Nephron progenitor cell (in vitro differentiated cells): Measurements from ENCODE around the gene SMARCD3.
A peak's percentile ranks its signal among the peaks of the same experiment; 100 is the strongest.

ENCODE experiments used
- DNase-seq: peaks from one replicate; pipeline ENCODE4 v3.0.0; 2021
- H3K27ac Mint-ChIP-seq: 2 replicates; pipeline ENCODE4 v1.8.0; 2021; ENCODE audit warnings: mild to moderate bottlenecking, moderate library complexity, mixed read lengths
- H3K27me3 Mint-ChIP-seq: 2 replicates; pipeline ENCODE4 v1.8.0; 2021; ENCODE audit warnings: mild to moderate bottlenecking, low read depth, mixed read lengths; ENCODE audit not compliant: poor library complexity
- H3K36me3 Mint-ChIP-seq: 2 replicates; pipeline ENCODE4 v1.8.0; 2021; ENCODE audit warnings: low read depth, mixed read lengths
- H3K4me1 Mint-ChIP-seq: 2 replicates; pipeline ENCODE4 v1.8.0; 2021; ENCODE audit warnings: mixed read lengths
- H3K4me3 Mint-ChIP-seq: 2 replicates; pipeline ENCODE4 v1.8.0; 2021; ENCODE audit warnings: mild to moderate bottlenecking, moderate library complexity, mixed read lengths
- H3K9me3 Mint-ChIP-seq: 2 replicates; pipeline ENCODE4 v1.8.0; 2021; ENCODE audit warnings: mild to moderate bottlenecking, moderate library complexity, mixed read lengths
- TF ChIP-seq, protein P1 (sequence below): fragments of 200-600 bp; sonication (generic); IDR thresholded peaks from 2 replicates; pipeline ENCODE4 v1.5.0; 2021; ENCODE audit warnings: antibody characterized with exemption

SMARCD3 gene

GRCh38 chr7:151235091-151235787, 13.3 kb downstream of the SMARCD3 start:
- peaks cover 35% of the 10 kb centered on the region for H3K4me1 Mint-ChIP-seq
- no peak overlapping the region for H3K4me3 Mint-ChIP-seq
- H3K27ac Mint-ChIP-seq: no peak overlapping the region
- H3K27me3 Mint-ChIP-seq: peaks cover 3% of the 10 kb centered on the region
- DNase-seq: no peak
- peaks cover 4% of the 10 kb centered on the region for H3K36me3 Mint-ChIP-seq
- TF ChIP-seq, protein P1, sequence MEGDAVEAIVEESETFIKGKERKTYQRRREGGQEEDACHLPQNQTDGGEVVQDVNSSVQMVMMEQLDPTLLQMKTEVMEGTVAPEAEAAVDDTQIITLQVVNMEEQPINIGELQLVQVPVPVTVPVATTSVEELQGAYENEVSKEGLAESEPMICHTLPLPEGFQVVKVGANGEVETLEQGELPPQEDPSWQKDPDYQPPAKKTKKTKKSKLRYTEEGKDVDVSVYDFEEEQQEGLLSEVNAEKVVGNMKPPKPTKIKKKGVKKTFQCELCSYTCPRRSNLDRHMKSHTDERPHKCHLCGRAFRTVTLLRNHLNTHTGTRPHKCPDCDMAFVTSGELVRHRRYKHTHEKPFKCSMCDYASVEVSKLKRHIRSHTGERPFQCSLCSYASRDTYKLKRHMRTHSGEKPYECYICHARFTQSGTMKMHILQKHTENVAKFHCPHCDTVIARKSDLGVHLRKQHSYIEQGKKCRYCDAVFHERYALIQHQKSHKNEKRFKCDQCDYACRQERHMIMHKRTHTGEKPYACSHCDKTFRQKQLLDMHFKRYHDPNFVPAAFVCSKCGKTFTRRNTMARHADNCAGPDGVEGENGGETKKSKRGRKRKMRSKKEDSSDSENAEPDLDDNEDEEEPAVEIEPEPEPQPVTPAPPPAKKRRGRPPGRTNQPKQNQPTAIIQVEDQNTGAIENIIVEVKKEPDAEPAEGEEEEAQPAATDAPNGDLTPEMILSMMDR: no peak
- no peaks in the 10 kb centered on the region for H3K9me3 Mint-ChIP-seq

GRCh38 chr7:151233804-151234203, 14.7 kb downstream of the SMARCD3 start:
- peaks cover 30% of the 10 kb centered on the region for H3K4me1 Mint-ChIP-seq
- no peaks in the 10 kb centered on the region for H3K9me3 Mint-ChIP-seq
- no peaks in the 10 kb centered on the region for H3K36me3 Mint-ChIP-seq
- peak overlapping the region; percentile 64 for H3K27ac Mint-ChIP-seq
- no peak for DNase-seq
- peaks cover 3% of the 10 kb centered on the region for H3K27me3 Mint-ChIP-seq
- TF ChIP-seq, protein P1: no peak
- peak overlapping the region; percentile 98 for H3K4me3 Mint-ChIP-seq

DNA sequence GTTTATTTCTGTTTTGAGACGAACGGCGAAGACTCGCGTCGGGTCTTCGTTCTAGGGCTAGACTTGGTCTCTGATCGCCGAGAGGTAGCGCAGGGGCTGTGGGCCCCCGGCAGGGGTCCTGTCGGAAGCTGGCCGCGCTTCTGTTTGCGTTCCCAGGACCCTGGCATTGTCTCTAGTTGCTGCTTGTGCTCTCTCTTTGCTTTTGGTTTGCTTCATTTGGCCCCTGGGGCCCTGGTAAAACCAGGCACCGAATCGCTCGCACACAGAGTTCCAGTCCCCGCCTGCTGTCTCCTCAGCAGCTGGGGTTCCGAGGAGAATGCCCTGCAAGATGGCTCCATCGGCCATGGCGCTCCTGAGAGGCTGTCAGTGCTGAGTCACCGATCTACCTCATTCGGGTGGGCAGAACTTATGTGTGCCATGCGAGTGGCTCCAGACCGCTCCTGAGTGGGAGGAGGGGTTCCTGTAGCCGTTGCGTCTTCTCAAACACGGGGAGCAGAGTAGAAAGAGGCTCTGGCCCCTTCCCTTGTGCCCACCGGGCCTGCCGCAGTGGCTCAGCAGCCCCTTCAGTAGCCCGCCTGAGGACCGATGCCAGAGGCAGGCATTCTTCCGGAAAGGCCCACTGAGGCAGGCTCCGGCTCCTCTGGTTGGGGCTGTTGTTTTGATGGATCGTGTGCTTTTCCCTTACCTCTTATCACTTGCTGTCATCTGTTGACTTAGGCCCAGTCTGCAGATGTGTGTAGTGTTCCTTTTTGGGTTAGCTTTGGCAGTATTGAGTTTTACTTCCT, 15.4 kb downstream of the SMARCD3 start:
- Mint-ChIP-seq H3K27ac (peak overlapping the region; percentile 86), H3K4me3 (peak overlapping the region; percentile 98)
- TF ChIP-seq, protein P1: no peak

DNA sequence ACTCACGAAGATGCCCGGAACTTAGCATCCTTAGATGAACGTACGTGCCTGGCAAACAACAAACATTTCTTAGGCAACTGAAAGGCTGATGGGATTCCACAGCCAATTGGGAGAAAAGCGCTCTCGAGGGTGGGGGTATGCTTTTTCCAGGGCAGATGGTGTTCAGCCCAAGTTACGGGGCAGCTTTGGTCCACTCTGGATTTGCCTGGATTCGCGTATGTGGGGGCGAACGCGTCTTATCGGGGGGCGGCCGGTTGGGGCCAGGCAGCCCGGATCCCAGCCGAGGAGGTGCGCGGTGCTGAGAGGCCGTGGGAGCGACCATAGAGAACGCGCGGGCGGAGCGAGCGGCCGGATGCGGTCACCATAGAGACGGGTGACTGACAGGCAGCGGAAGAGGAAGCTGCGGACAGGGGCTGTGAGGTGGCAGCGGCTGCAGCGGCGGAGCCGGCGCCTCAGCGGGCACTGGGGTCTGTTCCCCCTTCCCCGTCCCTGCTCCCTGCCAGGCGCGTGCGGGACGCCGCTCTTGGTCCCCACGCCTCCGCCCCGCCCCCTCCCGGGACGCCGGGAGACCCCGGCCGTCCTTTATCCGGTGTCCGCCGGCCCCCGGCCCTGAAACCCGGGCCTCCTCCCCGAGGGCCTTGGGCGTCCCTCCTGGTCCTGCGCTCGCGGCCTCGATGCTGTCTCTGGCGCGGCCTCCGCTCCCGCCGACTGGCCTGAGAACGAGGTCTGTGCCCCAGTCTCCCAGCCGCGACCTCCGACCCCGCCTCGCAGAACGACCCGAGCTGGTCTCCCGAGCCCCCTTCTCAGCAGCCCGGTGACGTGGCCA, 16.2 kb downstream of the SMARCD3 start, which contains the start of gene CHPF2:
CHPF2 (plus strand) TSS at position 393 of the 826 bp plus-strand sequence. CDS start 1,529 bp downstream, outside the sequence.
- peak; percentile 89 for DNase-seq
- H3K9me3 Mint-ChIP-seq: no peaks in the 10 kb centered on the region
- H3K4me1 Mint-ChIP-seq: peaks cover 45% of the 10 kb centered on the region
- H3K27me3 Mint-ChIP-seq: peaks cover 3% of the 10 kb centered on the region
- H3K27ac Mint-ChIP-seq: peak within 1 kb of the TSS; percentile 98
- H3K36me3 Mint-ChIP-seq: no peaks in the 10 kb centered on the region
- TF ChIP-seq, protein P1: no peak
- H3K4me3 Mint-ChIP-seq: peak within 1 kb of the TSS; percentile 98

More for the DNA sequence above, 15.4 kb downstream of the SMARCD3 start:
- DNase-seq: peak; percentile 34
- no peaks in the 10 kb centered on the region for H3K36me3 Mint-ChIP-seq
- no peaks in the 10 kb centered on the region for H3K9me3 Mint-ChIP-seq
- H3K4me1 Mint-ChIP-seq: peaks cover 37% of the 10 kb centered on the region
- peaks cover 3% of the 10 kb centered on the region for H3K27me3 Mint-ChIP-seq

DNA sequence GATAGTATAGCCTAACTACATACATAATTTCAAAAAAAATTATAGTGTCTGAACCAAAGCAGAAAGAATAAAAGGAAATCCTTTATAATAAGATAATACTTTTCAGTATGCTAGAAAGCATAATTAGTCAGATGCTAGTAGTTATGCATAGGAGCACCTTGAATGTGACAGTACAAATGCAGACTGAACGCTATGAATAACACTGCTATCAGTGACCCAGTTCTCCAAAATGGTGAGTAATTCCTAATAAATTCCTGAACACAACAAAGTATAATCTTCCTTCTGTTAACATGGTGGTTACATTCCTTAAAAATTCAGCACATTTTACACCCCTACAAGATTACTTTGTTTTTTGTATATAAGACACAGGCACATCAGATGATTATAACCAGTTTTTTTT, 17.4 kb downstream of the SMARCD3 start:
- peak overlapping the region; percentile 54 for H3K4me3 Mint-ChIP-seq
- no peak for DNase-seq
- TF ChIP-seq, protein P1: no peak
- H3K27me3 Mint-ChIP-seq: peaks cover 3% of the 10 kb centered on the region
- H3K9me3 Mint-ChIP-seq: no peaks in the 10 kb centered on the region
- H3K36me3 Mint-ChIP-seq: no peaks in the 10 kb centered on the region
- H3K27ac Mint-ChIP-seq: no peak overlapping the region
- peaks cover 57% of the 10 kb centered on the region for H3K4me1 Mint-ChIP-seq
